SKM-1 (cell line): ENCODE measurements around the gene OSBPL5.

Experiments used
- DNase-seq: peaks from one replicate; lab custom pipeline; 2025; ENCODE audit not compliant: unreplicated experiment; lab: John Stamatoyannopoulos, UW

The OSBPL5 gene

GRCh38 chr11:3150726-3151125 is 14.4 kb downstream of the OSBPL5 start:
- DNase-seq, result no peak

GRCh38 chr11:3149852-3150188 is 15.3 kb downstream of the OSBPL5 start:
- no peak for DNase-seq

GRCh38 chr11:3148990-3149851 is 15.9 kb downstream of the OSBPL5 start:
- no peak for DNase-seq

GRCh38 chr11:3148255-3148989 is 16.7 kb downstream of the OSBPL5 start:
- no peak for DNase-seq

GRCh38 chr11:3147626-3148025 is 17.5 kb downstream of the OSBPL5 start:
- no peak for DNase-seq

GRCh38 chr11:3147257-3147619 is 17.9 kb downstream of the OSBPL5 start:
- DNase-seq, result no peak

- no peak for DNase-seq
Measured at GRCh38 chr11:3146612-3147256, 18.4 kb downstream of the OSBPL5 start.

- no peak for DNase-seq
Measured at GRCh38 chr11:3145206-3145520, 19.9 kb downstream of the OSBPL5 start.

- DNase-seq, result no peak
Measured at GRCh38 chr11:3144296-3145205, 20.6 kb downstream of the OSBPL5 start.

- no peak for DNase-seq
Measured at GRCh38 chr11:3143136-3143880, 21.8 kb downstream of the OSBPL5 start.

- no peak for DNase-seq
Measured at GRCh38 chr11:3140291-3140603, 24.9 kb downstream of the OSBPL5 start.

GRCh38 chr11:3139481-3140290 is 25.4 kb downstream of the OSBPL5 start:
- no peak for DNase-seq

- DNase-seq, result no peak
Measured at GRCh38 chr11:3139086-3139440, 26.0 kb downstream of the OSBPL5 start.

- DNase-seq, result no peak
Measured at GRCh38 chr11:3138178-3139085, 26.7 kb downstream of the OSBPL5 start.

GRCh38 chr11:3137486-3138177 is 27.5 kb downstream of the OSBPL5 start:
- no peak for DNase-seq

GRCh38 chr11:3136546-3137455 is 28.3 kb downstream of the OSBPL5 start:
- DNase-seq, result no peak
